ENCODE data around the gene NINL.

GRCh38 chr20:25459111-25459830 lies 126.1 kb downstream of the NINL start:
- no peak for TF ChIP-seq POLR2A (IDR thresholded peaks at IDR 0.05)
- no peak for TF ChIP-seq CTCF (IDR thresholded peaks at IDR 0.05 in 8 of 11, conservative IDR thresholded peaks at IDR 0.05 in 3 of 11)
- no peak for TF ChIP-seq POLR2AphosphoS5 (IDR thresholded peaks at IDR 0.05)

All from spleen (tissue), 7 donors.